Ovary (tissue), 3 donors: ENCODE results near the gene PPP2R2B.

Experiments used
- EP300 ChIP-seq: sonication (generic); formaldehyde crosslinking; IDR thresholded peaks from one replicate; pipeline ENCODE4 v1.6.1; 2017; ENCODE audit warnings: antibody characterized with exemption
- POLR2A ChIP-seq: fragments of 450-650 bp; IDR thresholded peaks from one replicate; pipeline ENCODE4 v1.6.1; 2017; ENCODE audit warnings: antibody characterized with exemption, mild to moderate bottlenecking, moderate library complexity
- TF ChIP-seq, protein P1 (sequence below), 3 donors: fragments of 450-650 bp in 2 of 3; fragments of 200-600 bp in 1 of 3; IDR thresholded peaks; one replicate each; pipeline versions ENCODE4 v1.5.1 to v1.8.0; 2016 to 2022; ENCODE audit warnings: antibody characterized with exemption in 3 of 3, mild to moderate bottlenecking in 1 of 3
- donor health status: DM: no; HTN: no; CAD: no.

GRCh38 chr5:146813346-146814157, 65.0 kb downstream of the PPP2R2B start:
- TF ChIP-seq POLR2A, result no peak
- TF ChIP-seq, protein P1, sequence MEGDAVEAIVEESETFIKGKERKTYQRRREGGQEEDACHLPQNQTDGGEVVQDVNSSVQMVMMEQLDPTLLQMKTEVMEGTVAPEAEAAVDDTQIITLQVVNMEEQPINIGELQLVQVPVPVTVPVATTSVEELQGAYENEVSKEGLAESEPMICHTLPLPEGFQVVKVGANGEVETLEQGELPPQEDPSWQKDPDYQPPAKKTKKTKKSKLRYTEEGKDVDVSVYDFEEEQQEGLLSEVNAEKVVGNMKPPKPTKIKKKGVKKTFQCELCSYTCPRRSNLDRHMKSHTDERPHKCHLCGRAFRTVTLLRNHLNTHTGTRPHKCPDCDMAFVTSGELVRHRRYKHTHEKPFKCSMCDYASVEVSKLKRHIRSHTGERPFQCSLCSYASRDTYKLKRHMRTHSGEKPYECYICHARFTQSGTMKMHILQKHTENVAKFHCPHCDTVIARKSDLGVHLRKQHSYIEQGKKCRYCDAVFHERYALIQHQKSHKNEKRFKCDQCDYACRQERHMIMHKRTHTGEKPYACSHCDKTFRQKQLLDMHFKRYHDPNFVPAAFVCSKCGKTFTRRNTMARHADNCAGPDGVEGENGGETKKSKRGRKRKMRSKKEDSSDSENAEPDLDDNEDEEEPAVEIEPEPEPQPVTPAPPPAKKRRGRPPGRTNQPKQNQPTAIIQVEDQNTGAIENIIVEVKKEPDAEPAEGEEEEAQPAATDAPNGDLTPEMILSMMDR (IDR thresholded peaks at IDR 0.05), result no peak
- TF ChIP-seq EP300, result no peak
